ENCODE data around the gene TSHZ2.
"Not testable (repeated sequence)": the region's sequence is repeated elsewhere in the genome, so short reads cannot be mapped to it uniquely, and the experiment has no call there.

The TSHZ2 gene

GRCh38 chr20:53533500-53533899 lies 561.3 kb downstream of the TSHZ2 start:
- no peak for DNase-seq

- DNase-seq: no peak
Measured at GRCh38 chr20:53534037-53534436, 561.9 kb downstream of the TSHZ2 start.

- no peak for DNase-seq
Measured at GRCh38 chr20:53535878-53536277, 563.7 kb downstream of the TSHZ2 start.

- not testable (repeated sequence) for DNase-seq
Measured at GRCh38 chr20:53536382-53536781, 564.2 kb downstream of the TSHZ2 start.

- no peak for DNase-seq
Measured at GRCh38 chr20:53539516-53539915, 567.4 kb downstream of the TSHZ2 start.

Measured in suppressor macrophage treated with lipopolysaccharide for 4 hours (primary cell).